COR-L47 (cell line): ENCODE data around the gene PAM16.
A peak's percentile ranks its signal among the peaks of the same experiment; 100 is the strongest.

Experiments
- DNase-seq: peaks from one replicate; lab custom pipeline; 2025; lab: John Stamatoyannopoulos, UW

PAM16 gene

GRCh38 chr16:4298761-4299522, 52.2 kb downstream of the PAM16 start:
- DNase-seq = no peak

- DNase-seq = no peak
Observed at GRCh38 chr16:4297480-4297879, 53.6 kb downstream of the PAM16 start.

GRCh38 chr16:4295581-4295980, 55.5 kb downstream of the PAM16 start:
- no peak for DNase-seq

- DNase-seq = peak; percentile 56
Observed at GRCh38 chr16:4293822-4294457, 57.2 kb downstream of the PAM16 start.

GRCh38 chr16:4293181-4293716, 57.9 kb downstream of the PAM16 start:
- no peak for DNase-seq

- DNase-seq = no peak
Observed at GRCh38 chr16:4291699-4292098, 59.4 kb downstream of the PAM16 start.
